Measurements from ENCODE around the gene OSTF1. TPM values are rescaled to one million over a fixed set of nuclear protein-coding genes. Genes with fewer than 3 reads are reported as not detected.

The OSTF1 gene
- polyA plus RNA-seq, 1 donor = 15.8 TPM

GRCh38 chr9:75084081-75084672 is 4.1 kb upstream of the OSTF1 start:
- no peak for DNase-seq (ENCODE audit: low read depth)

GRCh38 chr9:75085640-75086039 is 2.7 kb upstream of the OSTF1 start:
- no peak for DNase-seq (ENCODE audit: low read depth)

GRCh38 chr9:75086541-75087288 is 1.6 kb upstream of the OSTF1 start:
- DNase-seq (ENCODE audit: low read depth) = no peak

GRCh38 chr9:75087289-75087823 is 958 bp upstream of the OSTF1 start:
- no peak for DNase-seq (ENCODE audit: low read depth)

- DNase-seq (ENCODE audit: low read depth) = no peak
Observed at GRCh38 chr9:75088646-75089372, 495 bp downstream of the OSTF1 start.

GRCh38 chr9:75089373-75089766 is 1.1 kb downstream of the OSTF1 start:
- no peak for DNase-seq (ENCODE audit: low read depth)

- DNase-seq (ENCODE audit: low read depth) = no peak
Observed at GRCh38 chr9:75090579-75090978, 2.3 kb downstream of the OSTF1 start.

- no peak for DNase-seq (ENCODE audit: low read depth)
Observed at GRCh38 chr9:75092766-75093165, 4.5 kb downstream of the OSTF1 start.

GRCh38 chr9:75096796-75097195 is 8.5 kb downstream of the OSTF1 start:
- DNase-seq (ENCODE audit: low read depth) = no peak

- DNase-seq (ENCODE audit: low read depth) = no peak
Observed at GRCh38 chr9:75101004-75101588, 12.8 kb downstream of the OSTF1 start.

GRCh38 chr9:75102177-75102790 is 14.0 kb downstream of the OSTF1 start:
- DNase-seq (ENCODE audit: low read depth) = no peak

- no peak for DNase-seq (ENCODE audit: low read depth)
Observed at GRCh38 chr9:75104607-75105006, 16.3 kb downstream of the OSTF1 start.

- no peak for DNase-seq (ENCODE audit: low read depth)
Observed at GRCh38 chr9:75105019-75105540, 16.8 kb downstream of the OSTF1 start.

GRCh38 chr9:75105841-75106240 is 17.5 kb downstream of the OSTF1 start:
- DNase-seq (ENCODE audit: low read depth) = no peak

- DNase-seq (ENCODE audit: low read depth) = no peak
Observed at GRCh38 chr9:75106857-75107256, 18.5 kb downstream of the OSTF1 start.

GRCh38 chr9:75108571-75108970 is 20.3 kb downstream of the OSTF1 start:
- DNase-seq (ENCODE audit: low read depth) = no peak

- DNase-seq (ENCODE audit: low read depth) = no peak
Observed at GRCh38 chr9:75109210-75109839, 21.0 kb downstream of the OSTF1 start.

- no peak for DNase-seq (ENCODE audit: low read depth)
Observed at GRCh38 chr9:75111019-75111622, 22.8 kb downstream of the OSTF1 start.

GRCh38 chr9:75112789-75113188 is 24.5 kb downstream of the OSTF1 start:
- DNase-seq (ENCODE audit: low read depth) = no peak

GRCh38 chr9:75116306-75116705 is 28.0 kb downstream of the OSTF1 start:
- DNase-seq (ENCODE audit: low read depth) = no peak

GRCh38 chr9:75117564-75117963 is 29.2 kb downstream of the OSTF1 start:
- DNase-seq (ENCODE audit: low read depth) = no peak
